ENCODE measurements around the gene MYO7A. TPM values are rescaled to one million over a fixed set of nuclear protein-coding genes. Genes with fewer than 3 reads are reported as not detected.

Gene MYO7A
- total RNA-seq, 2 donors from 2014 or later: 0.29 to 0.42 TPM

- H3K4me3 Mint-ChIP-seq: no peak overlapping the region
- peaks cover 9% of the 10 kb centered on the region for H3K27me3 Mint-ChIP-seq (ENCODE audit: low read depth)
- peaks cover 25% of the 10 kb centered on the region for H3K4me1 Mint-ChIP-seq (ENCODE audit: low read depth)
- no peak overlapping the region for H3K27ac Mint-ChIP-seq
- H3K9me3 Mint-ChIP-seq: no peaks in the 10 kb centered on the region
- no peak for DNase-seq
- no peaks in the 10 kb centered on the region for H3K36me3 Mint-ChIP-seq (ENCODE audit: insufficient read depth in 2 of 2)
- no peak for ATAC-seq (replicated peaks in 1 of 2)
Observed at GRCh38 chr11:77143405-77144020, 15.5 kb downstream of the MYO7A start.

- DNase-seq (no peak), ATAC-seq (replicated peaks in 1 of 2) (no peak)
- peaks cover 6% of the 10 kb centered on the region for H3K27me3 Mint-ChIP-seq (ENCODE audit: low read depth)
Observed at GRCh38 chr11:77144196-77144856, 16.3 kb downstream of the MYO7A start.

GRCh38 chr11:77144857-77145428 lies 16.9 kb downstream of the MYO7A start:
- ATAC-seq (replicated peaks in 1 of 2) (no peak), DNase-seq (no peak)
- H3K27ac Mint-ChIP-seq: no peak overlapping the region
- peaks cover 25% of the 10 kb centered on the region for H3K4me1 Mint-ChIP-seq (ENCODE audit: low read depth)
- H3K27me3 Mint-ChIP-seq (ENCODE audit: low read depth): no peaks in the 10 kb centered on the region
- no peaks in the 10 kb centered on the region for H3K9me3 Mint-ChIP-seq
- H3K4me3 Mint-ChIP-seq: no peak overlapping the region
- no peaks in the 10 kb centered on the region for H3K36me3 Mint-ChIP-seq (ENCODE audit: insufficient read depth in 2 of 2)

More at GRCh38 chr11:77144196-77144856, 16.3 kb downstream of the MYO7A start:
- H3K4me1 Mint-ChIP-seq (ENCODE audit: low read depth): peaks cover 25% of the 10 kb centered on the region
- no peaks in the 10 kb centered on the region for H3K9me3 Mint-ChIP-seq
- no peak overlapping the region for H3K4me3 Mint-ChIP-seq
- no peak overlapping the region for H3K27ac Mint-ChIP-seq
- H3K36me3 Mint-ChIP-seq (ENCODE audit: insufficient read depth in 2 of 2): no peaks in the 10 kb centered on the region

GRCh38 chr11:77146261-77147035 lies 18.4 kb downstream of the MYO7A start:
- H3K4me3 Mint-ChIP-seq: no peak overlapping the region
- H3K9me3 Mint-ChIP-seq: no peaks in the 10 kb centered on the region
- ATAC-seq (replicated peaks in 1 of 2): no peak
- H3K4me1 Mint-ChIP-seq (ENCODE audit: low read depth): peaks cover 28% of the 10 kb centered on the region
- DNase-seq: no peak
- peak overlapping the region; percentile 12 for H3K27ac Mint-ChIP-seq
- H3K27me3 Mint-ChIP-seq (ENCODE audit: low read depth): no peaks in the 10 kb centered on the region
- H3K36me3 Mint-ChIP-seq (ENCODE audit: insufficient read depth in 2 of 2): no peaks in the 10 kb centered on the region

- Mint-ChIP-seq H3K9me3 (no peaks in the 10 kb centered on the region), H3K27me3 (ENCODE audit: low read depth) (no peaks in the 10 kb centered on the region), H3K27ac (no peak overlapping the region), H3K4me1 (ENCODE audit: low read depth) (peaks cover 29% of the 10 kb centered on the region), H3K36me3 (ENCODE audit: insufficient read depth in 2 of 2) (no peaks in the 10 kb centered on the region), H3K4me3 (no peak overlapping the region)
- no peak for ATAC-seq (replicated peaks in 1 of 2)
- no peak for DNase-seq
Observed at GRCh38 chr11:77147036-77147315, 18.9 kb downstream of the MYO7A start.

- H3K4me3 Mint-ChIP-seq: peak overlapping the region; percentile 61 to 63
- no peaks in the 10 kb centered on the region for H3K27me3 Mint-ChIP-seq (ENCODE audit: low read depth)
- DNase-seq: peak; percentile 52 to 58
- peak; percentile 51 to 69 for ATAC-seq (replicated peaks in 1 of 2)
- H3K4me1 Mint-ChIP-seq (ENCODE audit: low read depth): peaks cover 32% of the 10 kb centered on the region
- no peaks in the 10 kb centered on the region for H3K9me3 Mint-ChIP-seq
- no peaks in the 10 kb centered on the region for H3K36me3 Mint-ChIP-seq (ENCODE audit: insufficient read depth in 2 of 2)
- H3K27ac Mint-ChIP-seq: peak overlapping the region; percentile 55
Observed at GRCh38 chr11:77147668-77148321, 19.7 kb downstream of the MYO7A start.

GRCh38 chr11:77148963-77149715 lies 21.1 kb downstream of the MYO7A start:
- no peak overlapping the region for H3K27ac Mint-ChIP-seq

GRCh38 chr11:77149716-77150392 lies 21.8 kb downstream of the MYO7A start:
- no peak overlapping the region for H3K4me3 Mint-ChIP-seq
- H3K4me1 Mint-ChIP-seq (ENCODE audit: low read depth): peaks cover 37% of the 10 kb centered on the region
- DNase-seq (no peak), ATAC-seq (replicated peaks in 1 of 2) (no peak)
- H3K36me3 Mint-ChIP-seq (ENCODE audit: insufficient read depth in 2 of 2): no peaks in the 10 kb centered on the region
- H3K9me3 Mint-ChIP-seq: no peaks in the 10 kb centered on the region
- no peak overlapping the region for H3K27ac Mint-ChIP-seq
- H3K27me3 Mint-ChIP-seq (ENCODE audit: low read depth): no peaks in the 10 kb centered on the region

More at GRCh38 chr11:77148963-77149715, 21.1 kb downstream of the MYO7A start:
- no peak for ATAC-seq (replicated peaks in 1 of 2)
- peaks cover 37% of the 10 kb centered on the region for H3K4me1 Mint-ChIP-seq (ENCODE audit: low read depth)
- H3K4me3 Mint-ChIP-seq: no peak overlapping the region
- H3K36me3 Mint-ChIP-seq (ENCODE audit: insufficient read depth in 2 of 2): no peaks in the 10 kb centered on the region
- no peaks in the 10 kb centered on the region for H3K9me3 Mint-ChIP-seq
- no peaks in the 10 kb centered on the region for H3K27me3 Mint-ChIP-seq (ENCODE audit: low read depth)
- no peak for DNase-seq

GRCh38 chr11:77150836-77151235 lies 22.8 kb downstream of the MYO7A start:
- H3K27me3 Mint-ChIP-seq (ENCODE audit: low read depth): no peaks in the 10 kb centered on the region
- ATAC-seq (replicated peaks in 1 of 2) (no peak), DNase-seq (no peak)
- H3K4me1 Mint-ChIP-seq (ENCODE audit: low read depth): peaks cover 37% of the 10 kb centered on the region
- no peak overlapping the region for H3K4me3 Mint-ChIP-seq
- no peaks in the 10 kb centered on the region for H3K9me3 Mint-ChIP-seq
- no peaks in the 10 kb centered on the region for H3K36me3 Mint-ChIP-seq (ENCODE audit: insufficient read depth in 2 of 2)
- H3K27ac Mint-ChIP-seq: no peak overlapping the region

- DNase-seq: peak; percentile 78 to 80
- Mint-ChIP-seq H3K9me3 (no peaks in the 10 kb centered on the region), H3K36me3 (ENCODE audit: insufficient read depth in 2 of 2) (no peaks in the 10 kb centered on the region), H3K4me1 (ENCODE audit: low read depth) (peaks cover 37% of the 10 kb centered on the region), H3K27ac (peak overlapping the region; percentile 54), H3K4me3 (peak overlapping the region; percentile 27 to 50), H3K27me3 (ENCODE audit: low read depth) (no peaks in the 10 kb centered on the region)
- ATAC-seq (replicated peaks in 1 of 2): peak; percentile 81 to 85
Observed at GRCh38 chr11:77151804-77152509, 23.9 kb downstream of the MYO7A start.

GRCh38 chr11:77152846-77153245 lies 24.8 kb downstream of the MYO7A start:
- H3K36me3 Mint-ChIP-seq (ENCODE audit: insufficient read depth in 2 of 2): no peaks in the 10 kb centered on the region
- ATAC-seq (replicated peaks in 1 of 2): no peak
- H3K27ac Mint-ChIP-seq: peak overlapping the region; percentile 54
- no peaks in the 10 kb centered on the region for H3K9me3 Mint-ChIP-seq
- H3K4me3 Mint-ChIP-seq: peak overlapping the region; percentile 27 to 50
- no peak for DNase-seq
- H3K4me1 Mint-ChIP-seq (ENCODE audit: low read depth): peaks cover 28% of the 10 kb centered on the region
- no peaks in the 10 kb centered on the region for H3K27me3 Mint-ChIP-seq (ENCODE audit: low read depth)
